Measurements from ENCODE around the gene PIK3AP1. TPM values are rescaled to one million over a fixed set of nuclear protein-coding genes. Genes with fewer than 3 reads are reported as not detected.

Gene PIK3AP1
- total RNA-seq, 1 experiment from 2014 or later = 7.1 TPM

DNA sequence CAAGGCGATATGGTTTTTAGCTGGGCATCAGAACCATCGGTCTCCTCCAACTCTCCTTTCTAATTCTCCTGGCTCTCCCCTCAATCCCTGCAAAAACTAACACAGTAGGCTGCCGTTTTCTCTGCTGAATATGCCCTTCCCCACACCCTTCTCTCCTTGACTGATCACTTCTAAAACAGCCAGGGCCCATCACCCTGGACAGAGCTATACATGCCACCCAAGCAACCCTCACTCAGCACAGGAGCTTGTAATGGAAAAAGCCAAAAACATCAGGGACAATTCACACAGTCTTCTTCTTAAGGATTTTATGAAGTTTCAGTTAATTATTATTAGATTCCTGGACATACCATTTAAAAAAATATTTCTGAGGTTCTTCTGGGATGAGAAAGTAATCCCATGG lies 61.5 kb downstream of the PIK3AP1 start:
- RAD21 ChIA-PET (ENCODE audit: low non-redundant PET in 1 of 2, low total read pairs in 2 of 2, uncharacterized antibody in 2 of 2, unreplicated experiment in 2 of 2) = no interaction called here
- Histone ChIP-seq H3K79me2 (ENCODE audit: insufficient read depth, low read length) (no peaks in the 10 kb centered on the region), H3K4me2 (ENCODE audit: low read length) (no peak overlapping the region), H3K27ac (ENCODE audit: low read depth, low read length) (no peak overlapping the region), H3K9me2 (ENCODE audit: insufficient read depth) (no peaks in the 10 kb centered on the region), H3K4me1 (ENCODE audit: control insufficient read depth in 1 of 2, insufficient read depth in 2 of 2, low read length in 2 of 2) (no peaks in the 10 kb centered on the region), H3K4me3 (replicated peaks in 1 of 2; ENCODE audit: low read depth in 1 of 2, low read length in 2 of 2) (no peak overlapping the region), H3K9ac (ENCODE audit: low read length) (no peak overlapping the region), H3K27me3 (ENCODE audit: insufficient read depth, low read length) (no peaks in the 10 kb centered on the region), H3K36me3 (ENCODE audit: control insufficient read depth in 1 of 2, insufficient read depth in 2 of 2, low read length in 2 of 2) (no peaks in the 10 kb centered on the region), H3K9me3 (ENCODE audit: control insufficient read depth in 1 of 2, insufficient read depth in 1 of 2, low read depth in 1 of 2, low read length in 2 of 2) (no peaks in the 10 kb centered on the region), H2AFZ (ENCODE audit: low read depth, low read length, poor library complexity, severe bottlenecking) (no peak overlapping the region), H4K20me1 (ENCODE audit: insufficient read depth) (no peaks in the 10 kb centered on the region)
- DNase-seq (ENCODE audit: low read depth, low spot score) (no peak), ATAC-seq (no peak)
- BruUV-seq (replicated peaks) = no TSS peak
- POLR2A ChIA-PET = interaction anchor here (0.5 kb wide), 1 partner anchor 54 kb away, joined by 4 read pairs; no protein-coding TSS in a partner anchor
- CTCF ChIA-PET = no interaction called here
- intact Hi-C loops (cut with micrococcal nuclease) = no loop called here
- TF ChIP-seq MAX (IDR thresholded peaks at IDR 0.05) (no peak), POLR2A (IDR thresholded peaks at IDR 0.05; ENCODE audit: borderline replicate concordance, extremely low read depth, insufficient read depth, insufficient read length) (no peak), CEBPB (IDR thresholded peaks at IDR 0.05; ENCODE audit: low read depth) (no peak), ZNF274 (IDR thresholded peaks at IDR 0.05; ENCODE audit: low read depth, low read length) (no peak), ZFX (IDR thresholded peaks at IDR 0.05) (no peak), ELF1 (IDR thresholded peaks at IDR 0.05; ENCODE audit: borderline replicate concordance, low read depth) (no peak), SRF (IDR thresholded peaks at IDR 0.05; ENCODE audit: low read depth) (no peak)
- TF ChIP-seq, protein P1, sequence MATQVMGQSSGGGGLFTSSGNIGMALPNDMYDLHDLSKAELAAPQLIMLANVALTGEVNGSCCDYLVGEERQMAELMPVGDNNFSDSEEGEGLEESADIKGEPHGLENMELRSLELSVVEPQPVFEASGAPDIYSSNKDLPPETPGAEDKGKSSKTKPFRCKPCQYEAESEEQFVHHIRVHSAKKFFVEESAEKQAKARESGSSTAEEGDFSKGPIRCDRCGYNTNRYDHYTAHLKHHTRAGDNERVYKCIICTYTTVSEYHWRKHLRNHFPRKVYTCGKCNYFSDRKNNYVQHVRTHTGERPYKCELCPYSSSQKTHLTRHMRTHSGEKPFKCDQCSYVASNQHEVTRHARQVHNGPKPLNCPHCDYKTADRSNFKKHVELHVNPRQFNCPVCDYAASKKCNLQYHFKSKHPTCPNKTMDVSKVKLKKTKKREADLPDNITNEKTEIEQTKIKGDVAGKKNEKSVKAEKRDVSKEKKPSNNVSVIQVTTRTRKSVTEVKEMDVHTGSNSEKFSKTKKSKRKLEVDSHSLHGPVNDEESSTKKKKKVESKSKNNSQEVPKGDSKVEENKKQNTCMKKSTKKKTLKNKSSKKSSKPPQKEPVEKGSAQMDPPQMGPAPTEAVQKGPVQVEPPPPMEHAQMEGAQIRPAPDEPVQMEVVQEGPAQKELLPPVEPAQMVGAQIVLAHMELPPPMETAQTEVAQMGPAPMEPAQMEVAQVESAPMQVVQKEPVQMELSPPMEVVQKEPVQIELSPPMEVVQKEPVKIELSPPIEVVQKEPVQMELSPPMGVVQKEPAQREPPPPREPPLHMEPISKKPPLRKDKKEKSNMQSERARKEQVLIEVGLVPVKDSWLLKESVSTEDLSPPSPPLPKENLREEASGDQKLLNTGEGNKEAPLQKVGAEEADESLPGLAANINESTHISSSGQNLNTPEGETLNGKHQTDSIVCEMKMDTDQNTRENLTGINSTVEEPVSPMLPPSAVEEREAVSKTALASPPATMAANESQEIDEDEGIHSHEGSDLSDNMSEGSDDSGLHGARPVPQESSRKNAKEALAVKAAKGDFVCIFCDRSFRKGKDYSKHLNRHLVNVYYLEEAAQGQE (IDR thresholded peaks at IDR 0.05; ENCODE audit: low read depth) = no peak

All from HCT116 (cell line).